HepG2 (cell line): ENCODE results near the gene ADGRE2. TPM values are rescaled to one million over a fixed set of nuclear protein-coding genes. Genes with fewer than 3 reads are reported as not detected.

Source experiments
- ATAC-seq: fragments of 200-7000 bp; cut with Tn5 transposase; 3 replicates; pipeline ENCODE4 v1.9.1; 2020; ENCODE audit warnings: mild to moderate bottlenecking, moderate library complexity
- BruUV-seq: library from RNA; stranded (reverse); fragments of 400-500 nt; replicated peaks from 2 replicates; lab custom pipeline; 2021; lab: Mats Ljungman, UMichigan
- CTCF ChIA-PET: fragments of 300-600 bp; formaldehyde crosslinking; extraction: SDS; loops from one replicate; lab custom pipeline; 2021; ENCODE audit warnings: low total read pairs, inconsistent platforms, low intra/inter-chr PET ratio; lab: Yijun Ruan, JAX
- POLR2A ChIA-PET: fragments of 350-600 bp; sonication (Branson Sonifier 250); formaldehyde crosslinking; loops from one replicate; lab custom pipeline; 2020; ENCODE audit warnings: antibody characterized with exemption, inconsistent platforms; lab: Yijun Ruan, JAX
- DNase-seq: peaks from one replicate; pipeline ENCODE4 v3.0.0-alpha.2; 2015; ENCODE audit warnings: low spot score
- FAIRE-seq: peaks from 3 replicates; lab custom pipeline; 2011; peaks lifted over from hg19 to GRCh38; lab: Jason Lieb, UNC
- H2AFZ ChIP-seq: one replicate; pipeline ENCODE4 v1.6.1; 2011; ENCODE audit warnings: low read length, inconsistent platforms
- H3K27ac ChIP-seq: fragments of 300-600 bp; 3 replicates; pipeline ENCODE4 v1.8.0; 2011; ENCODE audit warnings: mixed run types, mild to moderate bottlenecking, mixed read lengths, low read length, inconsistent platforms; ENCODE audit not compliant: insufficient read depth; ENCODE audit errors: extremely low read length
- H3K27me3 ChIP-seq, 2 experiments: fragments of 200-600 bp in 1 of 2; 2 replicates in 1 of 2; 3 replicates in 1 of 2; pipeline versions ENCODE4 v1.6.0 to v1.8.0; 2011; ENCODE audit warnings: low read length in 2 of 2, mild to moderate bottlenecking in 2 of 2, moderate library complexity in 2 of 2, inconsistent platforms in 1 of 2; ENCODE audit not compliant: insufficient read depth in 2 of 2, control insufficient read depth in 1 of 2
- H3K36me3 ChIP-seq, 2 experiments: fragments of 200-600 bp in 1 of 2; replicated peaks in 1 of 2; 2 replicates in 1 of 2; 3 replicates in 1 of 2; pipeline versions ENCODE4 v1.5.1 to v1.8.0; 2011; ENCODE audit warnings: low read length in 2 of 2, inconsistent platforms in 1 of 2; ENCODE audit not compliant: insufficient read depth in 2 of 2, control insufficient read depth in 1 of 2
- H3K4me1 ChIP-seq: 2 replicates; pipeline ENCODE4 v1.5.1; 2012; ENCODE audit warnings: low read length, inconsistent platforms; ENCODE audit not compliant: insufficient read depth
- H3K4me2 ChIP-seq: 2 replicates; pipeline ENCODE4 v1.6.0; 2011; ENCODE audit warnings: low read depth, low read length, inconsistent platforms
- H3K4me3 ChIP-seq, 3 experiments: fragments of 200-600 bp in 1 of 3; sonication (generic), shearing (Covaris generic) in 1 of 3; replicated peaks in 1 of 3; 2 replicates each; pipeline ENCODE4 v1.5.1; 2011 to 2016; ENCODE audit warnings: low read length in 3 of 3, inconsistent platforms in 2 of 3, low read depth in 2 of 3, mild to moderate bottlenecking in 2 of 3, control low read depth in 1 of 3, mixed read lengths in 1 of 3; ENCODE audit not compliant: insufficient read depth in 1 of 3
- H3K79me2 ChIP-seq: one replicate; pipeline ENCODE4 v1.6.1; 2011; ENCODE audit warnings: low read length, inconsistent platforms; ENCODE audit not compliant: insufficient read depth
- H3K9ac ChIP-seq: 2 replicates; pipeline ENCODE4 v1.6.0; 2011; ENCODE audit warnings: mild to moderate bottlenecking, low read depth, low read length, inconsistent platforms; ENCODE audit not compliant: insufficient read depth
- H3K9me3 ChIP-seq: 2 replicates; pipeline ENCODE4 v1.5.1; 2012; ENCODE audit warnings: mild to moderate bottlenecking, low read length
- H4K20me1 ChIP-seq: 2 replicates; pipeline ENCODE4 v1.6.0; 2011; ENCODE audit warnings: inconsistent platforms, mild to moderate bottlenecking, low read length, moderate library complexity; ENCODE audit not compliant: insufficient read depth
- AGO1 ChIP-seq: fragments of 200-400 bp; formaldehyde crosslinking; IDR thresholded peaks from 2 replicates; pipeline ENCODE4 v1.6.1; 2017; ENCODE audit warnings: mild to moderate bottlenecking, low read depth, low read length, moderate library complexity; ENCODE audit not compliant: poor library complexity, severe bottlenecking
- ATF7 ChIP-seq, 2 experiments: fragments of 450-650 bp in 1 of 2; sonication (generic) in 1 of 2; formaldehyde crosslinking in 1 of 2; IDR thresholded peaks; 2 replicates each; pipeline versions ENCODE4 v1.4.0 to v1.6.1; 2016 to 2020; ENCODE audit warnings: antibody characterized with exemption in 1 of 2, mild to moderate bottlenecking in 1 of 2, missing genetic modification reagents in 1 of 2
- CHD2 ChIP-seq: IDR thresholded peaks from 2 replicates; pipeline ENCODE4 v1.6.1; 2011; ENCODE audit warnings: low read depth, low read length, improper control_type of control experiment
- GATAD1 ChIP-seq: IDR thresholded peaks from 2 replicates; pipeline ENCODE4 v1.6.1; 2016; ENCODE audit warnings: missing genetic modification reagents, missing compliant biosample characterization
- KDM2A ChIP-seq: sonication (generic); formaldehyde crosslinking; IDR thresholded peaks from 2 replicates; pipeline ENCODE4 v1.4.0; 2020; ENCODE audit warnings: low read depth, missing genetic modification reagents, borderline replicate concordance
- KLF12 ChIP-seq: sonication (generic); formaldehyde crosslinking; IDR thresholded peaks from 2 replicates; pipeline ENCODE4 v1.4.0; 2020; ENCODE audit warnings: missing genetic modification reagents, borderline replicate concordance
- NFKBIZ ChIP-seq: IDR thresholded peaks from 2 replicates; pipeline ENCODE4 v1.6.1; 2018; ENCODE audit warnings: missing genetic modification reagents, missing compliant biosample characterization
- POLR2G ChIP-seq: fragments of 200-400 bp; formaldehyde crosslinking; IDR thresholded peaks from 2 replicates; pipeline ENCODE4 v1.6.1; 2018; ENCODE audit warnings: mild to moderate bottlenecking, low read depth, low read length, moderate library complexity
- RFXANK ChIP-seq: IDR thresholded peaks from 2 replicates; pipeline ENCODE4 v1.6.1; 2016
- SALL2 ChIP-seq: sonication (generic); formaldehyde crosslinking; IDR thresholded peaks from 2 replicates; pipeline ENCODE4 v1.8.1; 2023; ENCODE audit warnings: mild to moderate bottlenecking, missing genetic modification reagents, inconsistent platforms
- SIN3B ChIP-seq: fragments of 150-350 bp; IDR thresholded peaks from 2 replicates; pipeline ENCODE4 v1.6.1; 2014; ENCODE audit warnings: low read length
- ZNF296 ChIP-seq: sonication (generic); formaldehyde crosslinking; conservative IDR thresholded peaks from 2 replicates; pipeline ENCODE4 v1.5.0; 2020; ENCODE audit warnings: mild to moderate bottlenecking, missing genetic modification reagents
- ZNF354B ChIP-seq: sonication (generic); formaldehyde crosslinking; IDR thresholded peaks from 2 replicates; pipeline ENCODE4 v1.8.0; 2022; ENCODE audit warnings: mild to moderate bottlenecking, missing genetic modification reagents
- ZNF572 ChIP-seq: sonication (generic); formaldehyde crosslinking; IDR thresholded peaks from 2 replicates; pipeline ENCODE4 v1.5.1; 2020; ENCODE audit warnings: mild to moderate bottlenecking, missing genetic modification reagents
- WGBS: methylation state at CpG from one replicate; pipeline ENCODE4 v1.1.6; 2017; ENCODE audit warnings: low lambda C conversion rate; 5-methylcytosine and 5-hydroxymethylcytosine counted together
- in situ Hi-C: cut with HindIII; loops from 2 replicates; pipeline ENCODE4 v1.10.0; 2017; ENCODE audit warnings: low pct_unique_long_range_greater_than_20kb; ENCODE audit not compliant: extremely low pct_ligation_motif_present
- intact Hi-C: fragments of 100-400 bp; cut with micrococcal nuclease; formaldehyde crosslinking; loops from one replicate; pipeline ENCODE4 v1.10.0; 2022; ENCODE audit not compliant: unreplicated experiment
- polyA plus RNA-seq, 8 experiments: library from polyadenylated mRNA; depleted of rRNA in 3 of 8; stranded (reverse) in 7 of 8; unstranded in 1 of 8; fragments of >200 nt; fragmentation: Illumina TruSeq in 4 of 8; extraction: Trizol in 4 of 8; gene quantifications; 2 replicates each; pipeline versions ENCODE4 v1.2.1 to v1.2.3, GENCODE V29; 2011 to 2016; ENCODE audit warnings: low read depth in 4 of 8, missing spikeins in 1 of 8, mixed read lengths in 1 of 8; ENCODE audit not compliant: insufficient read depth in 1 of 8
- total RNA-seq, 5 experiments: library from RNA; depleted of rRNA; stranded (reverse); fragments of >200 nt; fragmentation: Illumina TruSeq; extraction: Trizol; gene quantifications; 2 replicates each; pipeline ENCODE4 v1.2.3, GENCODE V29; 2016; ENCODE audit warnings: low read depth in 1 of 5
- TF ChIP-seq, protein P1 (sequence below): sonication (generic); formaldehyde crosslinking; IDR thresholded peaks from 2 replicates; pipeline ENCODE4 v1.8.0; 2023; ENCODE audit warnings: mild to moderate bottlenecking, missing genetic modification reagents
- TF ChIP-seq, protein P2 (sequence below): sonication (generic); formaldehyde crosslinking; IDR thresholded peaks from 2 replicates; pipeline ENCODE4 v1.9.0; 2021; ENCODE audit warnings: missing genetic modification reagents, borderline replicate concordance
- TF ChIP-seq, protein P3 (sequence below): sonication (generic); formaldehyde crosslinking; conservative IDR thresholded peaks from 2 replicates; pipeline ENCODE4 v1.4.0; 2020; ENCODE audit warnings: missing genetic modification reagents
- TF ChIP-seq, protein P4 (sequence below): sonication (generic); formaldehyde crosslinking; IDR thresholded peaks from 2 replicates; pipeline ENCODE4 v1.8.1; 2022; ENCODE audit warnings: low read depth, mild to moderate bottlenecking, missing genetic modification reagents
- TF ChIP-seq, protein P5 (sequence below): sonication (generic); formaldehyde crosslinking; IDR thresholded peaks from 2 replicates; pipeline ENCODE4 v1.4.0; 2020; ENCODE audit warnings: missing genetic modification reagents

The ADGRE2 gene
- total and polyA plus RNA-seq, 2 of the 13 experiments (the other 11 are each of a cell fraction or from before 2014, with no cell fraction given) = 0.04 TPM; not detected in 1

DNA sequence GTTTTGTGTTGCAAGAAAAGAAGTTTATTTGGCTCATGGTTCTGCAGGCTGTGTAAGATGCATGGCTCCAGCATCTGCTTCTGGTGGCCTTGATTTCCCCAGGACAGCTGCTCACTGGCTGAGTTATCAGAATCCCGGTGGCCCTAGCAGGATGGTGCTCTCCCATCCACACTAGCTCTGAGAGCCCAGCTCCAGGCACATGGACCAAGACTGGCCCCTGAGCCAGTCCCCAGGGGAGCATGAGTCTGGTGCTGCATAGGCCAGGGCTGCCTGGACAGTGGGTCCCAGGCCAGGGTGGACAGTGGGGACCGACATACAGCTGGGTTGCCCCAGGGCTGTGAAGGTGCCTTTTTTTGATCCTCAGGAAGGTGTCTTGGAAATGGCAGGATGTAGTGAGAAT is 10.4 kb downstream of the ADGRE2 start:
- in situ Hi-C loops = no loop called here

More for the DNA sequence above, 10.4 kb downstream of the ADGRE2 start:
- H3K4me3 ChIP-seq = no peak overlapping the region
- WGBS = 0% methylated on average over 1 of the region's 2 CpGs
- ATAC-seq (no peak), DNase-seq (no peak), FAIRE-seq (no peak)
- no peaks in the 10 kb centered on the region for H4K20me1 ChIP-seq
- no peak overlapping the region for H3K9ac ChIP-seq
- no peaks in the 10 kb centered on the region for H3K4me1 ChIP-seq
- intact Hi-C loops = no loop called here
- H3K27ac ChIP-seq = no peak overlapping the region
- TF ChIP-seq, protein P1, sequence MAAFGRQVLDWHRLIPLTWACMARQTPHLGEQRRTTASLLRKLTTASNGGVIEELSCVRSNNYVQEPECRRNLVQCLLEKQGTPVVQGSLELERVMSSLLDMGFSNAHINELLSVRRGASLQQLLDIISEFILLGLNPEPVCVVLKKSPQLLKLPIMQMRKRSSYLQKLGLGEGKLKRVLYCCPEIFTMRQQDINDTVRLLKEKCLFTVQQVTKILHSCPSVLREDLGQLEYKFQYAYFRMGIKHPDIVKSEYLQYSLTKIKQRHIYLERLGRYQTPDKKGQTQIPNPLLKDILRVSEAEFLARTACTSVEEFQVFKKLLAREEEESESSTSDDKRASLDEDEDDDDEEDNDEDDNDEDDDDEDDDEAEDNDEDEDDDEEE (CRISPR knock-in tag) = no peak
- TF ChIP-seq SALL2 (no peak), SIN3B (no peak), KLF12 (CRISPR knock-in tag) (no peak), NFKBIZ (CRISPR knock-in tag) (no peak), ZNF296 (no peak), ATF7 (IDR thresholded peaks at IDR 0.05) (no peak), ATF7 (CRISPR knock-in tag; IDR thresholded peaks at IDR 0.05) (no peak), ZNF572 (CRISPR knock-in tag) (no peak), KDM2A (no peak), GATAD1 (no peak), ZNF354B (no peak), AGO1 (no peak), RFXANK (CRISPR knock-in tag) (no peak), POLR2G (no peak), CHD2 (no peak)
- TF ChIP-seq, protein P2, sequence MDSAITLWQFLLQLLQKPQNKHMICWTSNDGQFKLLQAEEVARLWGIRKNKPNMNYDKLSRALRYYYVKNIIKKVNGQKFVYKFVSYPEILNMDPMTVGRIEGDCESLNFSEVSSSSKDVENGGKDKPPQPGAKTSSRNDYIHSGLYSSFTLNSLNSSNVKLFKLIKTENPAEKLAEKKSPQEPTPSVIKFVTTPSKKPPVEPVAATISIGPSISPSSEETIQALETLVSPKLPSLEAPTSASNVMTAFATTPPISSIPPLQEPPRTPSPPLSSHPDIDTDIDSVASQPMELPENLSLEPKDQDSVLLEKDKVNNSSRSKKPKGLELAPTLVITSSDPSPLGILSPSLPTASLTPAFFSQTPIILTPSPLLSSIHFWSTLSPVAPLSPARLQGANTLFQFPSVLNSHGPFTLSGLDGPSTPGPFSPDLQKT (CRISPR knock-in tag) = no peak
- TF ChIP-seq, protein P3, sequence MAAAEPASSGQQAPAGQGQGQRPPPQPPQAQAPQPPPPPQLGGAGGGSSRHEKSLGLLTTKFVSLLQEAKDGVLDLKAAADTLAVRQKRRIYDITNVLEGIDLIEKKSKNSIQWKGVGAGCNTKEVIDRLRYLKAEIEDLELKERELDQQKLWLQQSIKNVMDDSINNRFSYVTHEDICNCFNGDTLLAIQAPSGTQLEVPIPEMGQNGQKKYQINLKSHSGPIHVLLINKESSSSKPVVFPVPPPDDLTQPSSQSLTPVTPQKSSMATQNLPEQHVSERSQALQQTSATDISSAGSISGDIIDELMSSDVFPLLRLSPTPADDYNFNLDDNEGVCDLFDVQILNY (CRISPR knock-in tag) = no peak
- TF ChIP-seq, protein P4, sequence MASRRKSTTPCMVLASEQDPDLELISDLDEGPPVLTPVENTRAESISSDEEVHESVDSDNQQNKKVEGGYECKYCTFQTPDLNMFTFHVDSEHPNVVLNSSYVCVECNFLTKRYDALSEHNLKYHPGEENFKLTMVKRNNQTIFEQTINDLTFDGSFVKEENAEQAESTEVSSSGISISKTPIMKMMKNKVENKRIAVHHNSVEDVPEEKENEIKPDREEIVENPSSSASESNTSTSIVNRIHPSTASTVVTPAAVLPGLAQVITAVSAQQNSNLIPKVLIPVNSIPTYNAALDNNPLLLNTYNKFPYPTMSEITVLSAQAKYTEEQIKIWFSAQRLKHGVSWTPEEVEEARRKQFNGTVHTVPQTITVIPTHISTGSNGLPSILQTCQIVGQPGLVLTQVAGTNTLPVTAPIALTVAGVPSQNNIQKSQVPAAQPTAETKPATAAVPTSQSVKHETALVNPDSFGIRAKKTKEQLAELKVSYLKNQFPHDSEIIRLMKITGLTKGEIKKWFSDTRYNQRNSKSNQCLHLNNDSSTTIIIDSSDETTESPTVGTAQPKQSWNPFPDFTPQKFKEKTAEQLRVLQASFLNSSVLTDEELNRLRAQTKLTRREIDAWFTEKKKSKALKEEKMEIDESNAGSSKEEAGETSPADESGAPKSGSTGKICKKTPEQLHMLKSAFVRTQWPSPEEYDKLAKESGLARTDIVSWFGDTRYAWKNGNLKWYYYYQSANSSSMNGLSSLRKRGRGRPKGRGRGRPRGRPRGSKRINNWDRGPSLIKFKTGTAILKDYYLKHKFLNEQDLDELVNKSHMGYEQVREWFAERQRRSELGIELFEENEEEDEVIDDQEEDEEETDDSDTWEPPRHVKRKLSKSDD (CRISPR knock-in tag) = no peak
- TF ChIP-seq, protein P5, sequence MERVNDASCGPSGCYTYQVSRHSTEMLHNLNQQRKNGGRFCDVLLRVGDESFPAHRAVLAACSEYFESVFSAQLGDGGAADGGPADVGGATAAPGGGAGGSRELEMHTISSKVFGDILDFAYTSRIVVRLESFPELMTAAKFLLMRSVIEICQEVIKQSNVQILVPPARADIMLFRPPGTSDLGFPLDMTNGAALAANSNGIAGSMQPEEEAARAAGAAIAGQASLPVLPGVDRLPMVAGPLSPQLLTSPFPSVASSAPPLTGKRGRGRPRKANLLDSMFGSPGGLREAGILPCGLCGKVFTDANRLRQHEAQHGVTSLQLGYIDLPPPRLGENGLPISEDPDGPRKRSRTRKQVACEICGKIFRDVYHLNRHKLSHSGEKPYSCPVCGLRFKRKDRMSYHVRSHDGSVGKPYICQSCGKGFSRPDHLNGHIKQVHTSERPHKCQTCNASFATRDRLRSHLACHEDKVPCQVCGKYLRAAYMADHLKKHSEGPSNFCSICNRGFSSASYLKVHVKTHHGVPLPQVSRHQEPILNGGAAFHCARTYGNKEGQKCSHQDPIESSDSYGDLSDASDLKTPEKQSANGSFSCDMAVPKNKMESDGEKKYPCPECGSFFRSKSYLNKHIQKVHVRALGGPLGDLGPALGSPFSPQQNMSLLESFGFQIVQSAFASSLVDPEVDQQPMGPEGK (CRISPR knock-in tag) = no peak
- ChIA-PET CTCF (no interaction called here), POLR2A (no interaction called here)
- H3K27me3 ChIP-seq = peaks cover 0 to 2% of the 10 kb centered on the region in 2 experiments; a peak in 2 of 5 replicates
- no peaks in the 10 kb centered on the region for H3K36me3 ChIP-seq
- no peaks in the 10 kb centered on the region for H3K79me2 ChIP-seq
- no peak overlapping the region for H2AFZ ChIP-seq
- H3K9me3 ChIP-seq = no peaks in the 10 kb centered on the region
- BruUV-seq = no TSS peak
- no peak overlapping the region for H3K4me2 ChIP-seq
